DMS114 treated with DMSO at 0.1 percent for 48 hours (cell line): Measurements from ENCODE around the gene POU4F1.

Experiments
- DNase-seq: peaks from one replicate; lab custom pipeline; 2025; ENCODE audit not compliant: unreplicated experiment; lab: John Stamatoyannopoulos, UW

POU4F1 gene

GRCh38 chr13:78593652-78594455 is 9.5 kb downstream of the POU4F1 start:
- DNase-seq: no peak

GRCh38 chr13:78593129-78593528 is 10.2 kb downstream of the POU4F1 start:
- no peak for DNase-seq

- no peak for DNase-seq
Observed at GRCh38 chr13:78592584-78592983, 10.8 kb downstream of the POU4F1 start.

GRCh38 chr13:78589206-78589605 is 14.1 kb downstream of the POU4F1 start:
- DNase-seq: no peak

GRCh38 chr13:78587395-78587794 is 16.0 kb downstream of the POU4F1 start:
- no peak for DNase-seq

- DNase-seq: no peak
Observed at GRCh38 chr13:78586706-78587105, 16.6 kb downstream of the POU4F1 start.

- DNase-seq: no peak
Observed at GRCh38 chr13:78576261-78576660, 27.1 kb downstream of the POU4F1 start.

- DNase-seq: no peak
Observed at GRCh38 chr13:78572459-78572858, 30.9 kb downstream of the POU4F1 start.

- DNase-seq: no peak
Observed at GRCh38 chr13:78569029-78569428, 34.3 kb downstream of the POU4F1 start.

- DNase-seq: no peak
Observed at GRCh38 chr13:78566631-78567030, 36.7 kb downstream of the POU4F1 start.

- DNase-seq: no peak
Observed at GRCh38 chr13:78562237-78562889, 41.0 kb downstream of the POU4F1 start.
